Subcutaneous adipose tissue (tissue), 4 donors: Measurements from ENCODE around the gene PRRT2. TPM values are rescaled to one million over a fixed set of nuclear protein-coding genes. Genes with fewer than 3 reads are reported as not detected.

Source experiments
- total RNA-seq, 4 donors: library from RNA; depleted of rRNA; stranded (reverse); fragments of >200 nt; gene quantifications; one replicate each; pipeline ENCODE4 v1.1.0, GENCODE V29; 2016
- TF ChIP-seq, protein P1 (sequence below): fragments of 450-650 bp; IDR thresholded peaks from one replicate; pipeline ENCODE4 v1.5.1; 2016; ENCODE audit warnings: low read depth, mild to moderate bottlenecking, control low read depth, antibody characterized with exemption, moderate library complexity

Gene PRRT2
- total RNA-seq, 4 donors from 2014 or later, result 0.19 to 3.5 (median 2.9) TPM; not detected in 1

DNA sequence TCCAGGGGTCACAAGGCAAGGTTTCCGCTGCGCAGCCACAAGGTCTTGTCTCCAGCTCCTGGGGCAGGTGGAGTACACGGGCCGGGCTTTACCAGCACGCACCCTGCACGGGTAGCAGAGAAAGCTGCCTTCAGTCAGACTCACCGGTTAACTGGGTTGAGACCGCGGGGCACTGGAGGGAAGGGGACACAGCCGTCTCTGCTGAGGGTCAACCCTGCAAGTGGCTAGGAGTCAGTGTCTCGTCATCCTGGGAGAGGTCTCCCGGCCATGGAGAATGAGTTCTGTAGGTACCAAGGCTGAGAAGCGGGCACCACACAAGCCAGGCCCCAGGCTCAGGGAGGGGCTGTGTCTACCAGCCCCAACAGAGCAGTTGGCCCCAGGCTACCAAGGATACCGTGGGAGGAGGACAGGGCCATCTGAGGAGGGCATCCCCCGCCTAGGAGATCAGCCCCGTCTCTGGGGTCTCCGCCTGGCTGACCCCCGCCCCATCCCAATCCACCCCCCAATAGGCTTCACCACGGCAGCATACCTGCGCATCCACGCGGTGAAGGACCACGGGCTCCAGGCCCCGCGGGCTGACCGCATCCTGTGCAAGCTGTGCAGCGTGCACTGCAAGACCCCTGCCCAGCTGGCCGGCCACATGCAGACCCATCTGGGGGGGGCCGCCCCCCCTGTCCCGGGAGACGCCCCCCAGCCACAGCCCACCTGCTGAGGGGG, 2.8 kb upstream of the PRRT2 start:
- TF ChIP-seq, protein P1, sequence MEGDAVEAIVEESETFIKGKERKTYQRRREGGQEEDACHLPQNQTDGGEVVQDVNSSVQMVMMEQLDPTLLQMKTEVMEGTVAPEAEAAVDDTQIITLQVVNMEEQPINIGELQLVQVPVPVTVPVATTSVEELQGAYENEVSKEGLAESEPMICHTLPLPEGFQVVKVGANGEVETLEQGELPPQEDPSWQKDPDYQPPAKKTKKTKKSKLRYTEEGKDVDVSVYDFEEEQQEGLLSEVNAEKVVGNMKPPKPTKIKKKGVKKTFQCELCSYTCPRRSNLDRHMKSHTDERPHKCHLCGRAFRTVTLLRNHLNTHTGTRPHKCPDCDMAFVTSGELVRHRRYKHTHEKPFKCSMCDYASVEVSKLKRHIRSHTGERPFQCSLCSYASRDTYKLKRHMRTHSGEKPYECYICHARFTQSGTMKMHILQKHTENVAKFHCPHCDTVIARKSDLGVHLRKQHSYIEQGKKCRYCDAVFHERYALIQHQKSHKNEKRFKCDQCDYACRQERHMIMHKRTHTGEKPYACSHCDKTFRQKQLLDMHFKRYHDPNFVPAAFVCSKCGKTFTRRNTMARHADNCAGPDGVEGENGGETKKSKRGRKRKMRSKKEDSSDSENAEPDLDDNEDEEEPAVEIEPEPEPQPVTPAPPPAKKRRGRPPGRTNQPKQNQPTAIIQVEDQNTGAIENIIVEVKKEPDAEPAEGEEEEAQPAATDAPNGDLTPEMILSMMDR, result no peak

DNA sequence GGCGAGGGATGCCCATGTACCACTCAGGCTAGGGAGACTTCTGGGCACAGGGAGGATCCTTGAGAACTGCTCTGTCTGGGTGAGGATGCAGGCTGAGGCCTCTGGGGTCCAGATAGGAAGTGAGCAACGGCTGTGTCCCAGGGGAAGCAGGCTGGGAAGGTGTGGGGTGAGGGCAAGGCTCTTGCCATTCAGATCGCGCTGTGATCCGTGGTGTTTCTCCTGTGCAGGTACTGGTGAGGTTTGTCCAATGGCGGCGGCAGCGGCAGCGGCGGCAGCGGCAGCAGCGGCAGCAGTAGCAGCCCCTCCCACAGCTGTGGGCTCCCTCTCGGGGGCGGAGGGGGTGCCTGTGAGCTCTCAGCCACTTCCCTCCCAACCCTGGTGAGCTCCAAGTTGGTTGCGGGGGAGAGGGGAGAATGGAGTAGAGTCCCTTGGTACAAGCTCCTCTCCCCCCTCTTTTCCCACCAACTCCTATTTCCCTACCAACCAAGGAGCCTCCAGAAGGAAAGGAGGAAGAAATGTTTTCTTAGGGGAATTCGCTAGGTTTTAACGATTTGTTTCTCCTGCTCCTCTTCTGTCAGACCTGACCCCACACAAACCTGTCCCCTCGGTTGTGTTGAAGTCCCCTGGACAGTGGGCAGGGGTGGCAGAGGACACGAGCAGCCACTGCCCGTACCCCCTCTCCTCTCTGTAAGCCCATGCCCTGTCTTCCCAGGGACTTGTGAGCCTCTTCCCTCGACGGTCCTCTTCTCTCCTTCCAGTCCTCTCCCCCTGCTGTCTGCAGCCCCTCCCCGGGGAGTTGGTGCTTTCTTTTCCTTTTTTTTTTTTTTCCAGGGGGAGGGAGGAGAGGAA, 1.9 kb upstream of the PRRT2 start:
- TF ChIP-seq, protein P1, result no peak

DNA sequence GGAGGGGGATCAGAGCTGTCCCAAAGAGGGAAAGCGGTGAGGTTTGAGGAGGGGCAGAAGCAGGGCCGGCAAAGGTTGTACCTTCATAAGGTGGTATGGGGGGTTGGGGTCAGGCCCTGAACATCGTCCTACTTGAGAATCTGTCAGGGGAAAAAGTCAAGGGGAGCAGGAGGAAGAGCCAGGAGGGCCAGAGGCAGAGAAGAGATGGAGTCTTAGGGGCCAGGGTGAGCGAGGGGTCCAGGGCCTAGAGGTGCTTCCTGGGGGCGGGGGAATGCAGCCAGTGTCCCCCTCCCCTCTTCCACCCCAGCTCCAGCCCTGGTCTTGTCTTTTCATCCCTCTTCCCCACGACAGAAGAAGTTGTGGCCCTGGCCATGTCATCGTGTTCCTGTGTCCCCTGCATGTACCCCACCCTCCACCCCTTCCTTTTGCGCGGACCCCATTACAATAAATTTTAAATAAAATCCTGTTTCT, 1.3 kb upstream of the PRRT2 start:
- TF ChIP-seq, protein P1, result no peak

DNA sequence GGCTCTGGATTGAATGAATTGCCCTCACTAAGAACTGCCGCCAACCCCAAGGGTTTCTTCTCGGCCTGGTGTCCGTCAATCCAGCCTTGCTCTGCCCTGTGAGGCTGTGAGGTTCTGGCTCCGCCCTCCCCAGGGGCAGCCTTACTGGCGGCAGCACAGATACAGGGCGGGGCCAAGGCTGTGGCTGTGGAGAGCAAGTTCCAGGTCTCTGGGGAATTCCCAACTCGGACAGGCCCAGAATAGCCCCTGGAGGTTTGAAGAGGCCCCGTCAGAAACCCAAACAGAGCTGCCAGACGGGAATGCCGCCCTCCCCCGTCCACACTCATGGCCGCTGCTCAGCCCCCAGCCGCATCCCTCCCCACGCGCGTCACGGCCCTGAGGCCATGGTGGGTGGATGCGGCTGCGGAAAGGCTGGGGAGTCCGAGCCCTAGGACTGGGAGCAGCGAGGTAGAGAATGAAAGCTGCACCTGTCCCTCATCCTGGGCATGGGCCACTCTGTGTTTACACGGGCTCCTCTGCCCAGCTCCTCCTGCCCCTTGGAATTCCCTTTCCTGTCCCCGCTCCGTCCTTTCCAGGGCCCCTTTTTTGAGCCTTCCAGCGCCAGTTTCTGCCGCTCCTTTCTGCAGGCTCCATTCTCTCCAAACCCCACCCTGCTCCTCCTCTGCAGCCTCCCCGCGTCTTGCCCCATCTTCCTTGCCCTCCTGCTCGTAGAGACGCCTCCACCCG, 660 bp upstream of the PRRT2 start:
- TF ChIP-seq, protein P1, result no peak

DNA sequence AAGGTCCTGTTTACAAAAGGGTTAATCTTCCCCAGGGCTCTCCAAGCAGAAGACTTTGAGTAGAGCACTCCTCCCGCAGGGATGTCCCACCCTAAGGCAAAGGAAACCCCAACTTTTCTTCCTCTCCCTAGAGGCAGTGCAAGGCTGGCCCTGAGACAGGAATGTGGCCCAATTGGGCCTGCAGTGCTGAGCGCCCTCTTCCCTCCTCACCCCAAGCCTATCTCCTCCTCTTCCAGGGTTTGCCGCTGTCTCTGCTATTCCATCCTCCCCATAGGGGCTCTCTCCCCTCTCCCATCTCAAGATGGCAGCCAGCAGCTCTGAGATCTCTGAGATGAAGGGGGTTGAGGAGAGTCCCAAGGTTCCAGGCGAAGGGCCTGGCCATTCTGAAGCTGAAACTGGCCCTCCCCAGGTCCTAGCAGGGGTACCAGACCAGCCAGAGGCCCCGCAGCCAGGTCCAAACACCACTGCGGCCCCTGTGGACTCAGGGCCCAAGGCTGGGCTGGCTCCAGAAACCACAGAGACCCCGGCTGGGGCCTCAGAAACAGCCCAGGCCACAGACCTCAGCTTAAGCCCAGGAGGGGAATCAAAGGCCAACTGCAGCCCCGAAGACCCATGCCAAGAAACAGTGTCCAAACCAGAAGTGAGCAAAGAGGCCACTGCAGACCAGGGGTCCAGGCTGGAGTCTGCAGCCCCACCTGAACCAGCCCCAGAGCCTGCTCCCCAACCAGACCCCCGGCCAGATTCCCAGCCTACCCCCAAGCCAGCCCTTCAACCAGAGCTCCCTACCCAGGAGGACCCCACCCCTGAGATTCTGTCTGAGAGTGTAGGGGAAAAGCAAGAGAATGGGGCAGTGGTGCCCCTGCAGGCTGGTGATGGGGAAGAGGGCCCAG, 1.0 kb downstream of the PRRT2 start:
- TF ChIP-seq, protein P1, result no peak

DNA sequence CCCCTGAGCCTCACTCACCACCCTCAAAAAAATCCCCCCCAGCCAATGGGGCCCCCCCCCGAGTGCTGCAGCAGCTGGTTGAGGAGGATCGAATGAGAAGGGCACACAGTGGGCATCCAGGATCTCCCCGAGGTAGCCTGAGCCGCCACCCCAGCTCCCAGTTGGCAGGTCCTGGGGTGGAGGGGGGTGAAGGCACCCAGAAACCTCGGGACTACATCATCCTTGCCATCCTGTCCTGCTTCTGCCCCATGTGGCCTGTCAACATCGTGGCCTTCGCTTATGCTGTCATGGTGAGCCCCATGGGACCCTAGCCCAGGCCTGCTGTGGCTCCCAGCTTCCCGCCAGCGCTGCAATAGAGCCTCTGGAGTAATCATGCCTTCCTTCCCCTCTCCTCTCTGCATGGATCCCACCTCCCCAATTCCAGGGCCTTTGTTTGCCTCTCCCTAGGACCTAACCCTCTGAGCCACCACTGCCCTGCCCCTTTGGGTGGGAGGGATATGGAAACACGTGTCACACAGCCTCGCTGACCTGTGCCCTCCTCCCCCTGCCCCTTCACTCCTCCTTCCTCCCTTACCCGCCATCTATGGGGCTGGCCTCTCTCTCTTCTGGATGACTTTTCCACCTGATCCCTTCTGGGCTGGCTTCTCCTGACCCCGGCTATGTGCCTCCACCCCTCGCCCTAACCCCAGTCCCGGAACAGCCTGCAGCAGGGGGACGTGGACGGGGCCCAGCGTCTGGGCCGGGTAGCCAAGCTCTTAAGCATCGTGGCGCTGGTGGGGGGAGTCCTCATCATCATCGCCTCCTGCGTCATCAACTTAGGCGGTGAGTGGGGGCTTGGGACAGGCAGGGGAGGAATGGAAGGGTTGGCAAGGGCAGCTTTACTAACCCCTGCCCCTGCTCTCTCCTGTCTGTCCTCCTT, 1.9 kb downstream of the PRRT2 start:
- TF ChIP-seq, protein P1, result no peak
